Mucosa of rectum (tissue), 2 donors: ENCODE results near the gene PBX1.

Source experiments
- H3K27ac ChIP-seq, 2 donors: one replicate each; pipeline ENCODE4 v1.7.0; 2013; ENCODE audit warnings: inconsistent platforms in 2 of 2, low read depth in 2 of 2, low read length in 2 of 2
- H3K27me3 ChIP-seq, 2 donors: one replicate each; pipeline ENCODE4 v1.7.0; 2013; ENCODE audit warnings: low read length in 2 of 2; ENCODE audit not compliant: control insufficient read depth in 2 of 2, insufficient read depth in 2 of 2
- H3K36me3 ChIP-seq, 2 donors: one replicate each; pipeline ENCODE4 v1.7.0; 2013; ENCODE audit warnings: low read length in 2 of 2; ENCODE audit not compliant: control insufficient read depth in 2 of 2, insufficient read depth in 2 of 2
- H3K4me1 ChIP-seq, 2 donors: one replicate each; pipeline ENCODE4 v1.7.0; 2013; ENCODE audit warnings: low read length in 2 of 2, mild to moderate bottlenecking in 1 of 2; ENCODE audit not compliant: control insufficient read depth in 2 of 2, insufficient read depth in 2 of 2
- H3K4me3 ChIP-seq, 2 donors: one replicate each; pipeline ENCODE4 v1.7.0; 2013; ENCODE audit warnings: low read length in 2 of 2
- H3K9ac ChIP-seq, 2 donors: one replicate each; pipeline ENCODE4 v1.7.0; 2013; ENCODE audit warnings: low read length in 2 of 2, low read depth in 1 of 2, mild to moderate bottlenecking in 1 of 2
- H3K9me3 ChIP-seq, 2 donors: one replicate each; pipeline ENCODE4 v1.7.0; 2013; ENCODE audit warnings: low read length in 2 of 2; ENCODE audit not compliant: control insufficient read depth in 2 of 2
- donor health status: healthy.
- donor health status: Normal muscosa, but diverticular disease.

Gene PBX1

DNA sequence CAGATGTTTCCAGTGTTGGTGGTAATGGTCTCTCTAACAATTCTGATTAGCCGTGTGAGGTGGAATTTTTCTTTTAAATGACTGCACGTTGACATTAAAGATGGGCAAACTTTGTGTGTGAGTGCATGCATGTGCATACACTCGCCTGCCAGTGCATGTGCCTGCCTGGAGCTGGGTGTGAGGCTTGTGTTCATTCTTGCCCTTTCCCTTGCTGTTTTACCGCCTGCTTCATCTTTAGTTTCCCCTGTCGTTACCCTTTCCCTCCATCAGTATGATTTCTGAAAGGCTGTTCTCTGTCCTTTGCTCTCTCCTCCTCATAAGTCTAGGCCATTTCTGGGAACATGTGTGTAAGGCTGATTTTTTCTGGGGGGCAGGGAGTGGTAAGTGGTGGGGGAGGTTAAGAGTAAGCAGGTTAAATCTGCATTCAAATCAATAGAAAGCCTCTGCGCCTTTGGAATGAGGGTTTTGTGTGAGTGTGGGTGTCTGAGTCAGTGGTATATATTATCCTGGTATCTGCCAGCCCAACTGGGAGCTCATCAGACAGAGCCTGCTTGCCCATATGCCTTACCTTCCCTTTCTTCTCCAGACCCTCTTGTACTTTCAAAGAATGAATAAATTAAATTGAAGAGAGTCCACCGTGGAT lies 112.5 kb downstream of the PBX1 start:
- H3K4me1 ChIP-seq: peaks cover 5 to 21% of the 10 kb centered on the region in 2 donors
- no peaks in the 10 kb centered on the region for H3K27me3 ChIP-seq
- no peaks in the 10 kb centered on the region for H3K36me3 ChIP-seq
- H3K27ac ChIP-seq: no peak overlapping the region
- no peak overlapping the region for H3K4me3 ChIP-seq
- H3K9ac ChIP-seq: no peak overlapping the region
- H3K9me3 ChIP-seq: no peaks in the 10 kb centered on the region

DNA sequence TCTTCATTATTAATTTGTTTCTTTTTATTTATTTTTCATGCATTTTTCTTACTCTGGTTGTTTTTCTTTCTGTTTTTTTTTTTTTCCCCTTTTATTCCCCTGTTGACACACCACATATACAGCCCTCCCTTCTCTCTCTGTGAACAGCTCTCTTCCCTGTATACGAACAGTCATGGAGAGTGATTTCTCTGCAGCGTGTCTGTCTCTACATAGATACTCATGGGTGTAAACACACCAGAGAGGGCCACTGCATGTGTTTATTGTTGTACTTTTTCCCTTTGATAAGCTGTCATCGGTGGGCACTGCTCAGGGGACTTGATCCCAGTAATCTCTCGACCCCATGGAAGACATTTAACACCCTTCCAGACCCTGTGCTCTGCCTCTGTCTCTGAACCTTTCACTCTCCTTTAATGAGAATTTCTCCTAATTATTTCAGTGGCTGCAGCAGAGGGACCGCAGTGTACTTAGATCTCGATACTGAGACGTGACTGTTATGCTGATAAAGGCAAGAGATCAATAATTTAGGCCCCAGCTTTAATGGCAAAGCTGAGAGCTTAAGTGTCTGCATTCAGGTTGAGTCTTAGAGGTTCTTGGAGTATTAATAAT lies 113.1 kb downstream of the PBX1 start:
- no peak overlapping the region for H3K27ac ChIP-seq
- H3K4me1 ChIP-seq: peaks cover 5 to 20% of the 10 kb centered on the region in 2 donors
- H3K9me3 ChIP-seq: no peaks in the 10 kb centered on the region
- H3K4me3 ChIP-seq: no peak overlapping the region
- no peaks in the 10 kb centered on the region for H3K27me3 ChIP-seq
- H3K9ac ChIP-seq: no peak overlapping the region
- no peaks in the 10 kb centered on the region for H3K36me3 ChIP-seq

DNA sequence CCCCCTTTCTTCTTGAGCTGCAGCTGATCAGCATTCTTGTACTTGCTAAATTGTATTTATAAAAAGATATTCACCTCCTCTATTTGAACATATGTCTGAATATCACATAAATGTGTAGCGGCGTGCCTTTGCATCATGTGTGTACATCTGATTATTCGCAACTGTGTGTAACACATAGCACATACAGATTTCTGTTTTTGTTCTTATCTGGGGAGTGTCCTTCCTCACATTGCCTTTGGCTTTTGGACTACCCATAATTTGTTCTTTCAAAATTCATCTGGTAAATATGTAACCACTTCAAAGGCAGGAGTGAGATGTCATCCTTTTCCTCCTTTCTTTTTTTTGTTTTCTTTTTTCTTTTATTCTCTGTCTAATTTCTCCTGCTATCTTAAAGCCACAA lies 113.6 kb downstream of the PBX1 start:
- Histone ChIP-seq H3K9ac (no peak overlapping the region), H3K27me3 (no peaks in the 10 kb centered on the region), H3K27ac (no peak overlapping the region), H3K4me3 (no peak overlapping the region), H3K4me1 (peaks cover 5 to 19% of the 10 kb centered on the region in 2 donors), H3K36me3 (no peaks in the 10 kb centered on the region), H3K9me3 (no peaks in the 10 kb centered on the region)

DNA sequence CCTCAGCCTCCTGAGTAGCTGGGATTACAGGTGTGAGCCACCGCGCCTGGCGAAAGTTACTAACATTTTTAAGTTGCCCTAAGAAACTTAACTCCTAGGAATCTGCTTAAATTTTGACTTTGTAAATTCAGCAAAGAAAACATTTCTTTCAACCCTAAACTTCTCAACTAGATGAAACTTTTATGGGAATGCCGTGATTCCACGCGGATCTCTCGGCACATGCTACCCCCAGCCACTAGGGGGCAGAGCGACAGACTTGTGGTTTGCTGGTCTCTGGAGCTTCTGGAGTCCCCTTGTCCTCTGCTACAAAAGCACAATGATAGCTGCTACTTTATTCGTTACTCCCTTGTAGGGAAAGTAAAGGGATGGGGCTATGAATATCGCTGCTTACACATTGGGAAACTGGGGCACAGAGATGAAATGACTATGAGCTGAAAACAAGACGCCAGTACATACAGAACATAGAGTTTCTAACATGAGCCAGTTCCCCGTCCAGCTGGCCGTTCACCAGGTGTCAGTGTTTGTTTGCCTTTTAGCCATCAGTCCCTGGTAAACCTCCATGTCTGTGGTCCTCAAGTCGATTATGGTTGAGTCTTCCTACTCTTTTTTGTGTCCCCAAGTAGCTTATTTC lies 114.7 kb downstream of the PBX1 start:
- H3K27me3 ChIP-seq: no peaks in the 10 kb centered on the region
- no peak overlapping the region for H3K27ac ChIP-seq
- H3K36me3 ChIP-seq: no peaks in the 10 kb centered on the region
- no peaks in the 10 kb centered on the region for H3K9me3 ChIP-seq
- H3K4me3 ChIP-seq: no peak overlapping the region
- peaks cover 5 to 19% of the 10 kb centered on the region in 2 donors for H3K4me1 ChIP-seq
- no peak overlapping the region for H3K9ac ChIP-seq

DNA sequence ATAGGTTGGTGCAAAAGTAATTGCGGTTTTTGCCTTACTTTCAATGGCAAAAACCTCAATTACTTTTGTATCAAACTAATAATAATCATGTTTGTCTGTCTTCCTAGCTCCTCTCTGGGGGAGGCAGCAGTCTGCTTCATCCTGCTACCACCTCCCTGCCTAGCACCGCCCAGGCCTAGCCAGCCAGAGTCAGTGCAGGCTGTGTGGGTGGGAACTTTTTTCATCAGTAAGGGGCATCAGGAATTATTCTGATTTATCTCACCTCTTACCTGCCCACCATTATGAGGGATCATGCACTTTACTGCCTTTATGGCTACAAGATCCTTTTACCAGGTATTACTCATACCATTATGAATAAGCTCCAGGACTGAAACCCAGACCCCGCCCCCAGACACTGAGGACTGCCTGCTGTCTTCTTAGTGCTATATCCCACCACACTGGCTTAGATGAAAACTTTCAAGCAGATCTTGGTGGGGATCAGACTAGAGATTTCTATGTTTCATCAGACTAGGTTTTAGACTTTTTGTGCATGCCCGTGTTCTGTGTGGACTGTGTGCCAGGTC lies 116.4 kb downstream of the PBX1 start:
- Histone ChIP-seq H3K27me3 (no peaks in the 10 kb centered on the region), H3K9me3 (no peaks in the 10 kb centered on the region), H3K36me3 (no peaks in the 10 kb centered on the region), H3K27ac (no peak overlapping the region), H3K4me1 (peaks cover 5 to 19% of the 10 kb centered on the region in 2 donors), H3K4me3 (no peak overlapping the region), H3K9ac (no peak overlapping the region)

DNA sequence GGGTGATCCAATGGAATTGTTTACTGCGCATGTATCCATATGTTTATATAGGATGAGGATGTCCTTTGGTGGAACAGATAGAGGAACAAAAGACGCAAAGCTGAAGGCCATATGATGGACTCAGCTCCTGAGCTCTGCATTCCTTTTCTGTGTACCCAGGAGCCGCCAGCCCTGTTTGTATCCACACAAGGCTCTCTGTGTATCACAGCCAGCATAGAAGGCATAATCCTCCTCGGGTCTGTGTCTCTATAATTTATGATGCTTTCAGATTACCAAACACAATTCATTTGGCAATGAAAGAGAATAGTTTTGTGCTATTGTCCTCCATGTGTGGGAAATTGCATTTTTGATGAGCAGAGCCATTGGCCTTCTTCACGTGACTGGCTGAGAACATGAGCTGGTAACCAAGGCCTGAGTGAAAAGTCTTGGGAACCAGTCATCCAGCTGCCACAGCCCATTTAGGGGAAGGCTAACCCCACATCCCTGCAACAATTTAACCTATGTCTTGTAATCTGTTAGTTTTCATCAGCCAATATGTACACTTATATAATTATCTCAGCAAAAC lies 119.2 kb downstream of the PBX1 start:
- no peak overlapping the region for H3K27ac ChIP-seq

DNA sequence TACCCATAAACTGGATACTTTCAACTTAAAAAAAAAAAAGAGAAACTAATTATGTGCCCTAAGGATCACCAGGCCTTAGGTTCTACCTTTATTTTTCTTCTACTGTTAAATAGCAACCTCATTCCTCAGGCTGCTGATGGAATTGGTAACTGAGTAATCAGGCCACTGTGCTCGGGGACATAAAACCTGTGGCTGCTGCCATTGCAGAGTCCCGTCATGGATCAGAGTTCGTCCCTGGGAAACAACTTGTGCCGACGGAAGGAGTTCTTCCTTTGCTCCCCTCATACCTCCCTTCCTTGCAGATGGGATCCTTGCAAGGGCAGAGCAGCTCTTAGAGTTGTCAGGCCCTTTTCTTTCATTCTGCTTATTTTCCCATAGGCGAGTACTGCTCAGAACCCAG lies 123.6 kb downstream of the PBX1 start:
- Histone ChIP-seq H3K27me3 (no peaks in the 10 kb centered on the region), H3K4me3 (peak overlapping the region; percentile 2 to 14), H3K36me3 (no peaks in the 10 kb centered on the region), H3K9me3 (no peaks in the 10 kb centered on the region), H3K4me1 (peaks cover 17 to 22% of the 10 kb centered on the region in 2 donors), H3K27ac (no peak overlapping the region), H3K9ac (no peak overlapping the region)

More for the DNA sequence above, 119.2 kb downstream of the PBX1 start:
- Histone ChIP-seq H3K4me1 (peaks cover 0 to 15% of the 10 kb centered on the region in 2 donors), H3K36me3 (no peaks in the 10 kb centered on the region), H3K9me3 (no peaks in the 10 kb centered on the region), H3K9ac (no peak overlapping the region), H3K4me3 (no peak overlapping the region), H3K27me3 (no peaks in the 10 kb centered on the region)

DNA sequence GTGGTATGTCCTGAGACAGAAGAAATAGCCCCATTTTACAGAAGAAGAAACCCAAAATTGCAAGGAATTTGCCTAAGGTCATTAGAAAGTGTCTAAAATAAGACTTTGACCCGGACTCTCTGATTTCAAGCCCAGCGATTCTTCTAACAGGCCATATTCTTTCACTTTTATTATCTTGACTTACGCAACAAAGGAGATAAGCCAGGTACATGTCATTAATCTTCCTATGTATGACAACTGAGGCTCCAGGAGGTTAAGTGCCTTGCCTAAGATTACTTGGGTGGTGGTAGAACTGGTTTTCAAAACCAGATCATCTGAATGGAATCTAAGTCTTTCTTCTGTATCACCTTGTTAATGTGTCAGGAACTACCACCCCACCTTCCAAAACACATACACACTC lies 124.3 kb downstream of the PBX1 start:
- Histone ChIP-seq H3K4me3 (peak overlapping the region in 1 of 2 donors; percentile 2), H3K4me1 (peaks cover 17 to 22% of the 10 kb centered on the region in 2 donors), H3K27me3 (no peaks in the 10 kb centered on the region), H3K27ac (peak overlapping the region in 1 of 2 donors; percentile 34), H3K9ac (no peak overlapping the region), H3K9me3 (no peaks in the 10 kb centered on the region), H3K36me3 (no peaks in the 10 kb centered on the region)

DNA sequence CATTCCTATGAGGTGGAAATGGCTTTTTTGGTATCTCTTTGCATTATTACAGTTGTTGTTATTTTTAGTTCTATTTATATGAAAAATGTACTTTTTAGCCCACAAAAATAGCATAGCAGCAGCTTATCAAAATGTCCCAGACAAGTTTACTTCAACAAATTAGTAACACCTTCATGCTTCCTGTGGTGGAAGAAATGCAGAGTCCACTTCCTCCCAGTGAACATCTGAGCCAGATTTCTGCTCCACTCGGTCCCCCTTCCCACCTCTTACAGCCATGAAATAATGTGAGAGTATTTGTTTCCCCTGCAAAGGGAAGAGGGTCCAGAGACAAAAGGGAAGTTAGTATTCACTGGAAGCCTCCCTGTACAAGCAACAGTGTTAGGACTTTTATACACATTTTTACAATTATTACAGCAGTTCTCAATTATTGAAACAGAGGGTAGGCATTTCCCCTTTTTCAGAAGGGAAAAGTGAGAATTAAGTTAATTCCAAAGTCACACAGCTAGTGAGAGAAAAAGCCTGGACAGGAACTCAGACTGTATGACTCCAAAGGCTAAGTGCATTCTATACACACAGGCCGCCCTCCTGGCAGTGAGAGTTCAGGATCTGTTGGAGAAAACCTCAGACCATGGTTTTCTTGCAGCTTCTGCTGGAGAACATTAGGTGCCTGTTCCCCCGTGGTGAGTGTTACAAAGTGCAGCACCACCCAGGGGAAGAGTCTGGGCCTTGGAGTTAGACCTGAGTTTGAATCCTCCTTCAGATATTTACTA lies 126.5 kb downstream of the PBX1 start:
- no peak overlapping the region for H3K4me3 ChIP-seq
- no peaks in the 10 kb centered on the region for H3K9me3 ChIP-seq
- H3K36me3 ChIP-seq: no peaks in the 10 kb centered on the region
- H3K9ac ChIP-seq: no peak overlapping the region
- H3K27me3 ChIP-seq: no peaks in the 10 kb centered on the region
- H3K27ac ChIP-seq: no peak overlapping the region
- peaks cover 17 to 22% of the 10 kb centered on the region in 2 donors for H3K4me1 ChIP-seq
